PC-9 (cell line): ENCODE data around the gene SYNJ2. TPM values are rescaled to one million over a fixed set of nuclear protein-coding genes. Genes with fewer than 3 reads are reported as not detected.

Experiments
- BruUV-seq: library from RNA; stranded (reverse); fragments of 400-500 nt; replicated peaks from 2 replicates; lab custom pipeline; 2021; lab: Mats Ljungman, UMichigan
- CTCF ChIA-PET: fragments of 300-600 bp; sonication (Branson Sonifier 250); formaldehyde crosslinking; loops from one replicate; lab custom pipeline; 2022; ENCODE audit warnings: antibody characterized with exemption; lab: Charles Lee
- POLR2A ChIA-PET: fragments of 300-600 bp; sonication (Branson Sonifier 250); formaldehyde crosslinking; loops from one replicate; lab custom pipeline; 2022; ENCODE audit warnings: antibody characterized with exemption; ENCODE audit not compliant: unreplicated experiment; lab: Charles Lee
- DNase-seq, 2 experiments: peaks; one replicate each; pipeline versions ENCODE4 v3.0.0 to v3.0.0-alpha.2; 2015 to 2022; ENCODE audit warnings: mixed read lengths in 1 of 2
- H2AFZ ChIP-seq: fragments of 200-600 bp; sonication (generic); 2 replicates; pipeline ENCODE4 v1.8.1; 2017; ENCODE audit warnings: antibody characterized with exemption
- H3F3A ChIP-seq: fragments of 200-600 bp; sonication (generic); 2 replicates; pipeline ENCODE4 v1.8.1; 2017; ENCODE audit warnings: antibody characterized with exemption, mild to moderate bottlenecking, low read depth; ENCODE audit not compliant: insufficient read depth
- H3K27ac ChIP-seq: fragments of 200-600 bp; sonication (generic); 2 replicates; pipeline ENCODE4 v1.6.1; 2016; ENCODE audit warnings: mixed run types
- H3K27me3 ChIP-seq: fragments of 200-600 bp; sonication (generic); 2 replicates; pipeline ENCODE4 v1.6.1; 2016; ENCODE audit warnings: low read depth, mixed run types; ENCODE audit not compliant: insufficient read depth
- H3K36me3 ChIP-seq: fragments of 200-600 bp; sonication (generic); 2 replicates; pipeline ENCODE4 v1.6.1; 2016; ENCODE audit warnings: low read depth, mixed run types
- H3K4me1 ChIP-seq: fragments of 200-600 bp; sonication (generic); replicated peaks from 2 replicates; pipeline ENCODE4 v1.6.1; 2016; ENCODE audit warnings: mixed run types; ENCODE audit not compliant: insufficient read depth
- H3K4me2 ChIP-seq: fragments of 200-600 bp; sonication (generic); 2 replicates; pipeline ENCODE4 v1.6.1; 2017; ENCODE audit warnings: mixed run types
- H3K4me3 ChIP-seq: fragments of 200-600 bp; sonication (generic); 2 replicates; pipeline ENCODE4 v1.6.1; 2016; ENCODE audit warnings: mixed run types
- H3K79me2 ChIP-seq: fragments of 200-600 bp; sonication (generic); 2 replicates; pipeline ENCODE4 v1.6.1; 2017; ENCODE audit warnings: low read depth, mixed run types
- H3K9me2 ChIP-seq: fragments of 200-600 bp; sonication (generic); 2 replicates; pipeline ENCODE4 v1.8.1; 2017; ENCODE audit warnings: mild to moderate bottlenecking; ENCODE audit not compliant: insufficient read depth
- H3K9me3 ChIP-seq: fragments of 200-600 bp; sonication (generic); 2 replicates; pipeline ENCODE4 v1.8.1; 2016; ENCODE audit warnings: low read depth; ENCODE audit not compliant: insufficient read depth
- H4K20me1 ChIP-seq: fragments of 200-600 bp; sonication (generic); 2 replicates; pipeline ENCODE4 v1.8.1; 2017; ENCODE audit not compliant: insufficient read depth
- CTCF ChIP-seq: fragments of 200-600 bp; sonication (generic); conservative IDR thresholded peaks from 2 replicates; pipeline ENCODE4 v1.6.1; 2017; ENCODE audit warnings: mixed run types, antibody characterized with exemption, mild to moderate bottlenecking, moderate library complexity
- EZH2 ChIP-seq: fragments of 200-600 bp; sonication (generic); IDR thresholded peaks from 2 replicates; pipeline ENCODE4 v1.8.0; 2017; ENCODE audit warnings: antibody characterized with exemption, low read depth
- intact Hi-C: fragments of 100-400 bp; cut with micrococcal nuclease; formaldehyde crosslinking; loops from one replicate; pipeline ENCODE4 v1.10.0; 2022; ENCODE audit not compliant: unreplicated experiment
- total RNA-seq: library from RNA; stranded (reverse); gene quantifications from 2 replicates; pipeline ENCODE4 v1.2.3, GENCODE V29; 2021

Gene SYNJ2
- total RNA-seq, 1 experiment from 2014 or later = 30.3 TPM

- Histone ChIP-seq H3K27me3 (no peaks in the 10 kb centered on the region), H3K27ac (no peak overlapping the region), H3K4me3 (no peak overlapping the region), H3K9me3 (no peaks in the 10 kb centered on the region), H3K79me2 (no peaks in the 10 kb centered on the region), H2AFZ (no peak overlapping the region), H3K9me2 (no peaks in the 10 kb centered on the region), H3K4me2 (no peak overlapping the region), H4K20me1 (no peaks in the 10 kb centered on the region), H3K36me3 (peaks cover 16% of the 10 kb centered on the region), H3F3A (peaks cover 24% of the 10 kb centered on the region), H3K4me1 (peaks cover 36% of the 10 kb centered on the region)
- CTCF ChIA-PET = interaction anchor here (0.6 to 1.2 kb wide), 3 partner anchors 15 to 357 kb away, joined by 3 to 6 read pairs (median 3); no protein-coding TSS in a partner anchor
- TF ChIP-seq EZH2 (no peak), CTCF (peak; percentile 88)
- BruUV-seq = no TSS peak
- intact Hi-C loops = loop anchor here (1.0 kb wide), 1 partner anchor 91 kb away; the partner anchor contains the start of gene SYNJ2
- POLR2A ChIA-PET = interaction anchor here (0.6 to 0.7 kb wide), 2 partner anchors 17 to 30 kb away, joined by 3 to 6 read pairs; no protein-coding TSS in a partner anchor
- peak in 1 of 2 experiments; percentile 46 for DNase-seq
Measured at GRCh38 chr6:158072083-158072721, 90.5 kb downstream of the SYNJ2 start.

GRCh38 chr6:158073776-158074175, 92.1 kb downstream of the SYNJ2 start:
- no TSS peak for BruUV-seq
- H3K4me2 ChIP-seq = no peak overlapping the region
- no peaks in the 10 kb centered on the region for H3K27me3 ChIP-seq
- no peaks in the 10 kb centered on the region for H3K9me2 ChIP-seq
- peaks cover 16% of the 10 kb centered on the region for H3K36me3 ChIP-seq
- intact Hi-C loops = no loop called here
- TF ChIP-seq CTCF (no peak), EZH2 (no peak)
- H4K20me1 ChIP-seq = no peaks in the 10 kb centered on the region
- CTCF ChIA-PET = interaction anchor here (0.6 kb wide), 1 partner anchor 10 kb away, joined by 3 read pairs; no protein-coding TSS in a partner anchor
- POLR2A ChIA-PET = no interaction called here
- H3K79me2 ChIP-seq = no peaks in the 10 kb centered on the region
- H3K4me1 ChIP-seq = peaks cover 20% of the 10 kb centered on the region
- no peak overlapping the region for H2AFZ ChIP-seq
- no peak overlapping the region for H3K4me3 ChIP-seq
- H3K27ac ChIP-seq = no peak overlapping the region
- no peak for DNase-seq
- no peaks in the 10 kb centered on the region for H3K9me3 ChIP-seq
- H3F3A ChIP-seq = peaks cover 8% of the 10 kb centered on the region

- CTCF ChIA-PET = interaction anchor here (0.5 kb wide), 1 partner anchor 16 kb away, joined by 3 read pairs; no protein-coding TSS in a partner anchor
- intact Hi-C loops = no loop called here
- Histone ChIP-seq H3K36me3 (no peaks in the 10 kb centered on the region), H3K9me3 (no peaks in the 10 kb centered on the region), H3K27me3 (no peaks in the 10 kb centered on the region), H3F3A (no peaks in the 10 kb centered on the region), H3K4me2 (no peak overlapping the region), H3K27ac (no peak overlapping the region), H2AFZ (no peak overlapping the region), H3K4me3 (no peak overlapping the region), H3K79me2 (no peaks in the 10 kb centered on the region), H4K20me1 (no peaks in the 10 kb centered on the region), H3K9me2 (no peaks in the 10 kb centered on the region), H3K4me1 (peaks cover 5% of the 10 kb centered on the region)
- POLR2A ChIA-PET = no interaction called here
- DNase-seq = no peak
- BruUV-seq = no TSS peak
- no peak for TF ChIP-seq CTCF
- no peak for TF ChIP-seq EZH2
Measured at GRCh38 chr6:158076548-158076947, 94.9 kb downstream of the SYNJ2 start.
